Measurements from ENCODE around the gene IPO7. TPM values are rescaled to one million over a fixed set of nuclear protein-coding genes. Genes with fewer than 3 reads are reported as not detected.
"Not testable (repeated sequence)": the region's sequence is repeated elsewhere in the genome, so short reads cannot be mapped to it uniquely, and the experiment has no call there.

Gene IPO7
- total RNA-seq, 2 experiments from 2014 or later, result 155 to 181 TPM

DNA sequence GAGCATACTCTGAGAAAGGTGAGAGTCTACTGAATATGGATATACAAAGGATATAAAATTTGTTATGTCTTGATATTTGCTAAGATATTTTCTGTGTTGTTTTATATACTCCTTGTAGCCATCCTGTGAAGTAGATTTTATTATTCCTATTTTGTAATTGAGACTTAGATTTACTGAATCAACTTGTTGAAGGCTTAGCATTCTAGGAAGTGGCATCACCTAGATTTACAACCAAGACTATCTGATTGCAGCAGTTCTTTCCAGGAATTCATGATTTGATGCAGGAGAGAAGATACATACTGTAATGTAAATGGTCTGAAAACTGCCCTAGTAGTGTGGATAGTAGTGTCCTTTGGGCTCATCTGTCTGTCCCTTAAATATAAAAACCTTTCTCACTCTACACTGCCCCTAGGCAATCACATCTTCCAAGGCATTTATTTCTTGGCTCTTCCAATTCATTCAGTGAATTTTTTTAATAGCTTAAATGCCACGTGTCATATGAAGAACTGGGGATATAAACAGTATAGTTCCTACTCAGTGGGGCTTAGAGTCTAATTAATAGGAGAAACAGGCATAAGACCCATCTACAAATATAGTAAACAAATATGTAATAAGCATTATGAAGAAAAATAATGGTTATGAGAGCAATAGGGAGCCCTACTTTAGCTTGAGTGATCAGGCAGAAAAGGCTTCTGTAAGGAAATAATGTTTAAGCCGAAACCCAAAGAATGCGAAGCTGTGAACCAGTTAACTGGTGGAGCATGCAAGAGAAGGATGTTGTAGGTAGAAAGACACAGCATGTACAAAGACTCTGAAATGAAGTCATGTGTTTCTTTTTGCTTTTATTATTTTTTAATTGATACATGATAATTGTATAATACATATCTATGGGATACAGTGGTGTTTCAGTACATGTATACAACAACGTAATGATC is 13.6 kb downstream of the IPO7 start:
- Mint-ChIP-seq H3K27me3 (no peaks in the 10 kb centered on the region), H3K4me1 (peaks cover 51% of the 10 kb centered on the region), H3K36me3 (ENCODE audit: low read depth) (peaks cover 43% of the 10 kb centered on the region), H3K9me3 (ENCODE audit: low read depth) (no peaks in the 10 kb centered on the region), H3K27ac (peak overlapping the region; percentile 38), H3K4me3 (no peak overlapping the region)
- ATAC-seq, result no peak
- ChIA-PET POLR2A (interaction anchor here (0.6 kb wide), 1 partner anchor 64 kb away, joined by 3 read pairs; no protein-coding TSS in a partner anchor), CTCF (interaction anchor here (0.8 to 1.0 kb wide), 2 partner anchors 13 to 45 kb away, joined by 4 read pairs; no protein-coding TSS in a partner anchor)
- intact Hi-C loops (cut with DNase I, micrococcal nuclease), result no loop called here
- DNase-seq, result no peak

DNA sequence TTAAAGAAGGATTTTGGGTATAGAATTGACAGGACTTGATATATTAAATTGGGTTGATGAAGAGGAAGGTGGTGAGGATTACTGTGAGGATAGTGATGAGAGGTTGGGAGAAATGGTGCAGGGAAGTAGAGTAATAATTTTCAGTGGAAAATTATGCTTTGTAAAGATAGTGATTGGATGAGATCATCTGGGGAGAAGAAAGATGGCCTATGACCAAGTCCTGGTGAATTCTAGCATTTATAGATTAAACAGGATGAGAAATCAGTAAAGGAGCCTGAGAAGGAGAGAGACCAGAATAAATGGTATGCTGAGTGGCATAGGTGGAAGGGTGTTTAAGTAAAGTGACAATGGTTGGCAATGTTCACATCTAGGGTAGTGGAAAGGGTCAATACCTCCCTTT is 15.0 kb downstream of the IPO7 start:
- Mint-ChIP-seq H3K27me3 (no peaks in the 10 kb centered on the region), H3K36me3 (ENCODE audit: low read depth) (peaks cover 37% of the 10 kb centered on the region), H3K9me3 (ENCODE audit: low read depth) (no peaks in the 10 kb centered on the region), H3K27ac (peak overlapping the region; percentile 0), H3K4me1 (peaks cover 42% of the 10 kb centered on the region), H3K4me3 (no peak overlapping the region)
- ChIA-PET CTCF (no interaction called here), POLR2A (no interaction called here)
- ATAC-seq (no peak), DNase-seq (no peak)
- intact Hi-C loops (cut with DNase I, micrococcal nuclease), result no loop called here

DNA sequence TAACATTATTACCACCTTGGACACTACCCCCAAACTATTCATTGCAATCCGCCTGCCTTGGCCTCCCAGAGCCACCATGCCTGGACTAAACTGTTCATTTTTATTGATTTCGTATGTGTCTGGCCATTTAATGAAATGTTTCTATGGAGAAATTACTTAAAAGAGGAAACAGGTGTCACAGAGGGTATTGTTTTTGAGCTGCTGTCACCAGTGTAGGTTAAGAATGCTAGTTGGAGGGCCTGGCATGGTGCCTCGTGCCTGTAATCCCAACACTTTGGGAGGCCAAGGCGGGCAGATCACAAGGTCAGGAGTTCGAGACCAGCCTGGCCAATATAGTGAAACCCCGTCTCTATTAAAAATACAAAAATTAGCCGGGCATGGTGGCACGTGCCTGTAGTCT is 17.4 kb downstream of the IPO7 start:
- H3K4me3 Mint-ChIP-seq; DNase-seq; H3K27ac Mint-ChIP-seq; H3K9me3 Mint-ChIP-seq (ENCODE audit: low read depth); intact Hi-C loops (cut with DNase I, micrococcal nuclease); ATAC-seq; H3K27me3 Mint-ChIP-seq: not testable (repeated sequence)
- H3K36me3 Mint-ChIP-seq (ENCODE audit: low read depth), result peaks cover 35% of the 10 kb centered on the region
- H3K4me1 Mint-ChIP-seq, result peaks cover 28% of the 10 kb centered on the region
- CTCF ChIA-PET, result interaction anchor here (1.2 kb wide), 1 partner anchor 105 kb away, joined by 6 read pairs; no protein-coding TSS in a partner anchor
- POLR2A ChIA-PET, result interaction anchor here (0.7 kb wide), 1 partner anchor 10 kb away, joined by 5 read pairs; no protein-coding TSS in a partner anchor

DNA sequence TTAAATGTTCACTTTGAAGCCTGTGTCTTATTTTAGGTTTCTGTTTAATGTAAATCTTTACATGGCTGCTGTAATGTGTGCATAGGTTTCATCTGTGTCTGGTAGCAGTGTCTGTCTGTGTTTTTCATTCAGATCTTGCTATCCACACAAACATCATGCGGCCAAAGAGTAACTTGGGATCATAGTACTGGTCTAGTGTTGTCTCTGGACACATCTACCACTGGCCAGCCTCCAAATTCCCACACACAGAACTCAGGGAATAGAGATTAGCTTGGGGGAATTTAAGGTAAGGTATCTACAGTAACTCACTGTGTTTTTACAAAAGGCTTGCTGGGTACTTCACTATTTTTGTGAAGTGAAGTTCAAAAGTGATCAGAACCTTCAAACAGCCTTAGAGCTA is 44.3 kb downstream of the IPO7 start:
- Mint-ChIP-seq H3K4me3 (no peak overlapping the region), H3K27ac (no peak overlapping the region), H3K36me3 (ENCODE audit: low read depth) (peaks cover 53% of the 10 kb centered on the region), H3K4me1 (no peaks in the 10 kb centered on the region), H3K9me3 (ENCODE audit: low read depth) (no peaks in the 10 kb centered on the region), H3K27me3 (no peaks in the 10 kb centered on the region)
- ChIA-PET POLR2A (no interaction called here), CTCF (interaction anchor here (0.6 kb wide), 1 partner anchor 98 kb away, joined by 4 read pairs; no protein-coding TSS in a partner anchor)
- intact Hi-C loops (cut with DNase I, micrococcal nuclease), result no loop called here
- ATAC-seq, result no peak
- DNase-seq, result no peak

DNA sequence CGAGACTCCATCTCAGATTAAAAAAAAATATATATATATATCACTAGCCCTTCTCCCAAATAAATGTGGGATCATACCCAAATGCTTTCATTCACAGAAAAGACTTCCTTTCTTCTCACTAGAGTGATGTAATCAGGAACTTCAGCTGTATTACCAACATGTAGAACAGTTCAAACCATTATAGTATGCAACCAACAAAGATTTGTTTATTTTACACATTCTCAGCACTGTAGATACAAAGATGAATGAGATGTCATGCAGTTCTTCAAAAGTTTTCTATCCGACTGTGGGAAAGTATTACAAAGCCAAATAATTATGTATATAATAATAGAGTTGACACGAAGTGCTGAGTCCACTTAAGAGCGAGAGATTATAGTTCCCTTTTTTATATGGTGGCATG is 54.2 kb downstream of the IPO7 start:
- no peak for DNase-seq
- POLR2A ChIA-PET, result interaction anchor here (0.6 kb wide), 1 partner anchor 62 kb away, joined by 3 read pairs; no protein-coding TSS in a partner anchor
- H3K4me3 Mint-ChIP-seq, result no peak overlapping the region
- intact Hi-C loops (cut with DNase I, micrococcal nuclease), result no loop called here
- H3K9me3 Mint-ChIP-seq (ENCODE audit: low read depth), result no peaks in the 10 kb centered on the region
- no peaks in the 10 kb centered on the region for H3K4me1 Mint-ChIP-seq
- peaks cover 57% of the 10 kb centered on the region for H3K36me3 Mint-ChIP-seq (ENCODE audit: low read depth)
- no peak for ATAC-seq
- H3K27me3 Mint-ChIP-seq, result no peaks in the 10 kb centered on the region
- no peak overlapping the region for H3K27ac Mint-ChIP-seq
- CTCF ChIA-PET, result no interaction called here

DNA sequence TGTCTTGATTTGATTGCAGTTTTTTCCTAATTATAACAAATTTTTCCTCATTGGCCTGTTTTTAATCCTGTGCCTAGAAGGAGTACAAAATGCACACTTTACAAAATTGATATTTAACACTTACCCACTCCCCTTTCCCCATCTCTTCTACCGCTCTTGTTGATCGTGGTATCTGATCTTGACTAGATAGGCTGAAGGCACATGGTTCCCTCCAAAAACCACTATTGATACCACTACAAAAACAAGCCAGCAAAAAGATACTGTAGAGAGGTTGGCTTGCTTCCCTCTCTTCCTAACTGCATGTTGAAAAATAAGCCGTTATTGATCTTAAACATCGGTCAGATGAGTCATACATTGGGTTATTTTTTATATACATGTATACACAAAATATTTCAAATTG is 61.8 kb downstream of the IPO7 start:
- H3K4me1 Mint-ChIP-seq, result peaks cover 4% of the 10 kb centered on the region
- H3K27ac Mint-ChIP-seq, result no peak overlapping the region
- no peaks in the 10 kb centered on the region for H3K9me3 Mint-ChIP-seq (ENCODE audit: low read depth)
- ChIA-PET CTCF (interaction anchor here (0.7 kb wide), 1 partner anchor 12 kb away, joined by 3 read pairs; no protein-coding TSS in a partner anchor), POLR2A (no interaction called here)
- no peak for DNase-seq
- no peak overlapping the region for H3K4me3 Mint-ChIP-seq
- no peak for ATAC-seq
- H3K36me3 Mint-ChIP-seq (ENCODE audit: low read depth), result peaks cover 41% of the 10 kb centered on the region
- intact Hi-C loops (cut with DNase I, micrococcal nuclease), result no loop called here
- no peaks in the 10 kb centered on the region for H3K27me3 Mint-ChIP-seq

DNA sequence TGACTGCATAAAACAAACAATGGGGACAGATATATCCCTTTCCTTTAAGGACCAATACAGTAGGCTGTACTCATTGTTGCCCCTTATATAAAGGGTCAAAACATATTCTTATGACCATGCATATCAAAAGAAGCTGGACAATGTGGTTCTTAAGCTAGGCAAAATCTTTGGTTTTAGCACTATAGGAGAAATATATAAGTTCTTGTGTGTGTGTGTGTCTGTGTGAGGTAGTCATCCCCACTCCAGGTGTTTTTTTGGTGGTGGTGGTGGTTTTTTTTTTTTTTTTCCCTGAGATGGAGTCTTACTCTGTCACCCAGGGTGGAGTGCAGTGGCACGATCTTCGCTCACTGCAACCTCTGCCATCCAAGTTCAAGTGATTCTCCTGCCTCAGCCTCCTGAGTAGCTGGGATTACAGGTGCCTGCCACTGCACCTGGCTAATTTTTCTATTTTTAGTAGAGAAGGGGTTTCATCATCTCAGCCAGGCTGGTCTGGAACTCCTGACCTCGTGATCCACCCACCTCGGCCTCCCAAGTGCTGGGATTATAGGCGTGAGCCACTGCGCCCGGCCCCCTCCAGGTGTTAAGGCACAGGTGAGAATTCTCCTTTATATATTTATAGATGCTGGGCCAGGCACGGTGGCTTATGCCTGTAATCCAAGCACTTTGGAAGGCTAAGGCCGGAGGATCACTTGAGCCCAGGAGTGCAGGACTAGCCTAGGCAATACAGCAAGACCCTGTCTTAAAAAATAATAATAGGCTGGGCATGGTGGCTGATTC is 64.3 kb downstream of the IPO7 start:
- peaks cover 29% of the 10 kb centered on the region for H3K36me3 Mint-ChIP-seq (ENCODE audit: low read depth)
- no peak for ATAC-seq
- intact Hi-C loops (cut with DNase I, micrococcal nuclease), result no loop called here
- H3K27ac Mint-ChIP-seq, result no peak overlapping the region
- peaks cover 4% of the 10 kb centered on the region for H3K4me1 Mint-ChIP-seq
- ChIA-PET POLR2A (no interaction called here), CTCF (interaction anchor here (2.1 kb wide), 1 partner anchor 12 kb away, joined by 6 read pairs; the partner anchor contains the start of gene ZNF143)
- peaks cover 5% of the 10 kb centered on the region for H3K9me3 Mint-ChIP-seq (ENCODE audit: low read depth)
- no peak overlapping the region for H3K4me3 Mint-ChIP-seq
- H3K27me3 Mint-ChIP-seq, result no peaks in the 10 kb centered on the region
- no peak for DNase-seq

DNA sequence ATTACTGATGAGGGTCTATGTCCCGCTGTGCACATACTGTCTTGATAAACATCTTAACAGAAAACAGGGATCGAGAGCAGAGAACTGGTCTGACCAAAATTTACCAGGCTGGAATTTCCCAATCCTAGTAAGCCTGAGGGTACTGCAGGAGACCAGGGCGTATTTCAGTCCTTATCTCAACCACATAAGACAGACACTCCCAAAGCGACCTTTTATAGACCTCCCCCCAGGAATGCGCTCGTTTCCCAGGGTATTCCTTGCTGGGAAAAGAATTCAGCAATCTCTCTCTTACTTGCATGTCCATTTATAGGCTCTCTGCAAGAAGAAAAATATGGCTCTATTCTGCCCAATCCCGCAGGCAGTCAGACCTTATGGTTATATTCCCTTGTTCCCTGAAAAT is 67.6 kb downstream of the IPO7 start:
- H3K9me3 Mint-ChIP-seq (ENCODE audit: low read depth); H3K4me1 Mint-ChIP-seq; H3K27me3 Mint-ChIP-seq; CTCF ChIA-PET; H3K4me3 Mint-ChIP-seq; DNase-seq; ATAC-seq; POLR2A ChIA-PET; H3K27ac Mint-ChIP-seq; intact Hi-C loops (cut with DNase I, micrococcal nuclease): not testable (repeated sequence)
- H3K36me3 Mint-ChIP-seq (ENCODE audit: low read depth), result peaks cover 20% of the 10 kb centered on the region

DNA sequence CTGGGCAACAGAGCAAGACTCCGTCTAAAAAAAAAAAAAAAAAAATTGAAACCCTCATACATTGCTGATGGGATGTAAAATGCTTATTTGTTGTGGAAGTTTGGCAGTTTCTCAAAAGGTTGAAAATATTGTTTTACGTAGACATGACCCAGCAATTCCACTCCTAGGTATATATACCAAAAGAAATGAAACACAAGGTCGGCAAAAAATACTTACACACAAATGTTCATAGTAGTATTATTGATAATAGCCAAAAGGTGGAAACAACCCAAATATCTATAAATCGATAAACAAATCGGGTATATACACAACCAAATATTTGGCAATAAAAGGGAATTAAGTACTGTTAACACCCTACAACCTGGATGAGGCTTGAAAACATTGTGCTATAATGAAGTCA is 71.3 kb downstream of the IPO7 start:
- Mint-ChIP-seq H3K4me1 (peaks cover 2% of the 10 kb centered on the region), H3K4me3 (no peak overlapping the region), H3K27me3 (no peaks in the 10 kb centered on the region), H3K27ac (no peak overlapping the region), H3K36me3 (ENCODE audit: low read depth) (peaks cover 14% of the 10 kb centered on the region), H3K9me3 (ENCODE audit: low read depth) (peaks cover 5% of the 10 kb centered on the region)
- intact Hi-C loops (cut with DNase I, micrococcal nuclease), result no loop called here
- ChIA-PET POLR2A (no interaction called here), CTCF (no interaction called here)
- ATAC-seq (no peak), DNase-seq (no peak)

DNA sequence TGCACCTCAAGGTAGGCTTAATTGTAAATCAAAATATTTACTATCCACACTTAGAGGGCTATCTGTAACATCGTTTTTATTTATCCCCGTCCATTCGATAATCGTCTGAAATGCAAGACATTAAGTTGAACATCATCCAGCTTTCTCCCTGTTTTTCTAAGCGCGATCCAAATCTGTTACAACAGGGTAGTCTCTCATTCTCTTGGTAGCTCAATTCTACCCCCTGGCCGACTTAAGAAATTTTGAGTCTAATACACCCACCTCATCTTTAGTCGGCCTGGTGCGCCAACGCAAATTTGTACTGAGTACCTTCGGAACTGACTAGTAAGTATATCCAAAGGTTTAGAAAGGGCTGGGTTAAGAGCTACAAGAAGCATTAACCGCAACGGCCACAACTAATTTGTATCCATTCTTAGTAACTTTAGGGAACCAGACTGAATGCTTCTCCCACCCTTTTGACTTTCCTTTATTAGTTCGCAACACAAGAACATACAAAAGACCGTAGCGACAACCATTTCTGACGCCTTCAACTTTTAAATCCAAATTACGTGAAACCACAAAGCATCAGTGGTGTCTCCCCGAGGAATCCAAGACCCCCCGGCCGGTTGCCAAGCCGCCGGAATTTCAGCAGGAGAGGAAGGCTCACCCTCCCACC is 75.3 kb downstream of the IPO7 start:
- peak; percentile 60 for DNase-seq
- CTCF ChIA-PET, result interaction anchor here (0.6 to 1.9 kb wide), 12 partner anchors 11 to 403 kb away, joined by 3 to 6 read pairs (median 3); no protein-coding TSS in a partner anchor

More for the DNA sequence above, 75.3 kb downstream of the IPO7 start:
- no peak for ATAC-seq
- Mint-ChIP-seq H3K36me3 (ENCODE audit: low read depth) (peaks cover 14% of the 10 kb centered on the region), H3K27ac (peak overlapping the region; percentile 99), H3K4me3 (peak overlapping the region; percentile 93), H3K27me3 (no peaks in the 10 kb centered on the region), H3K4me1 (peaks cover 24% of the 10 kb centered on the region), H3K9me3 (ENCODE audit: low read depth) (no peaks in the 10 kb centered on the region)
- intact Hi-C loops (cut with DNase I, micrococcal nuclease), result loop anchor here (1.0 to 10.0 kb wide), 18 partner anchors 75 to 1349 kb away; partner anchors contain the start of genes AKIP1 (in 2 of the 2), IPO7 (in 2 of the 2), TMEM41B (in 2 of the 2) and WEE1 (in 2 of the 2)
- POLR2A ChIA-PET, result interaction anchor here (0.5 to 2.6 kb wide), 12 partner anchors 19 to 1349 kb away, joined by 3 to 16 read pairs (median 6); partner anchors contain the start of genes EIF4G2, IPO7 and WEE1
